GM12892 (cell line): Measurements from ENCODE around the gene CPA1.

Experiments used
- DNase-seq: peaks from one replicate; pipeline ENCODE4 v3.0.0; 2011; ENCODE audit not compliant: insufficient read length
- FAIRE-seq: peaks from 2 replicates; lab custom pipeline; 2011; peaks lifted over from hg19 to GRCh38; lab: Jason Lieb, UNC
- POLR2A ChIP-seq: IDR thresholded peaks from 2 replicates; pipeline ENCODE4 v1.6.1; 2011; ENCODE audit warnings: low read depth, low read length, control low read depth
- POLR2AphosphoS5 ChIP-seq: IDR thresholded peaks from 2 replicates; pipeline ENCODE4 v1.6.1; 2011; ENCODE audit warnings: low read depth, low read length, control low read depth
- TAF1 ChIP-seq: IDR thresholded peaks from 2 replicates; pipeline ENCODE4 v1.6.1; 2011; ENCODE audit warnings: low read depth, mild to moderate bottlenecking, control low read depth, low read length, borderline replicate concordance

Gene CPA1

DNA sequence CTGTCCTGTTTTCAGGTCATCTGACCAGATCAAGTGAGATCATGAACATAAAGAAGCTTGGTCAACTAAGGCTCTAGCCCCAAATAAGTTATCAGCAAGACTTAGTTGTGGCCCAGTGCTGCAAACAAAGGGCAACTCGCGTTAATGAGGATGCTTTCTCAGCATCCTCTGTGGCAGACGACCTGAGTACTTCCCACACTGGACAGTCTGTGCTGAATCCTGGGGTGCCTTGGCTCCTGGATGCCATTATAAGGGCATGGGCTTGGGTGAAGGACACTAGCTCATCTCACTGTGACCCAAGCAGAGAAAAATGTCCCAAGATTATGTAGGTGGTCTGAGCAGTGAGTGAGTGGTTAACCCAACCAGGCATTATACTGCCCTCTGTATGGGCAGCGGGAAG, 21.8 kb upstream of the CPA1 start:
- TF ChIP-seq TAF1 (no peak), POLR2AphosphoS5 (no peak), POLR2A (no peak)
- FAIRE-seq (no peak), DNase-seq (no peak)

DNA sequence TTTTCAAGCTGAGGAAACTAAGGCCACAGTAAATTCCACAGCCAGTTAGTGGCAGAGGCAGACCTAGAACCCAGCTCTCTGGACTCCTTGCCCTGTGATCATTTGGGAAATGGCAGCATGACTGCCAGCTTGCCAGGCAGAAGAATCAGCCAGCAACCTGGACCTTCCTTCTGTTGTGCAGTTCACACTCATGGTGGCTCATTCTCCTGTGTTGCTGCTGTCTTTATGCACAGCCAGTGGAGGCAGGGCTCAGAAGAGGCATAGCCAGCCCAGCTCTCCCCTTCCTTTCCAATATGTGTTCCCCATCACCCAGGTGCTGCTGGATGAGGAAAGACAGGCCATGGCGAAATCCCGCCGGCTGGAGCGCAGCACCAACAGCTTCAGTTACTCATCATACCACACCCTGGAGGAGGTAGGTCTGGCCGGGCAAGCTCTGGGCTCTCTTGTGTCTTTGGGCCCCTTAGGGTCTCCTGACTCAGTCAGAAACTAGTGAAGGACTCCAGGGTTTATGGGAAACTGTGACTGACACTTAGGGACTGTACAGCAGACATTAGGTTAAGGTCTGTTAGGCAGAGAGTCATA, 20.9 kb upstream of the CPA1 start:
- no peak for DNase-seq
- no peak for FAIRE-seq
- TF ChIP-seq POLR2A (no peak), TAF1 (no peak), POLR2AphosphoS5 (no peak)

DNA sequence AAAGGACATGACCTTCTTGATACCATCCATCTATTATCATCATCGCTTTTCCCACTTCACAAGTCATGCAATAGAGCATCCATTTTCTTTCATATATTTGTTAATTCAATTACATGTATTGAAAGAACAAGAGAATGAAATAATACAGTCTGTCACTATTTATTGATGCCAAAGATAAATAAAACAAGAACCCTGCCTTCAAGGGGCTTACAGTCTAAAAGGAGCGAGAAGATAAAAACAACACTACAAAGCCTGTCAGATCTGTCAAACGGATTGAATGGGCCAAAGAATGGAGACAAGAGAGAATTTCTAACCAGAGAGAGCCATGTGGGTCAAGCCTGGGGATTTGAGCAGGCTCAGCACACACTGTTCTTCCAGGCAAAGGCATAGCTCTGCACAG, 19.8 kb upstream of the CPA1 start:
- FAIRE-seq (no peak), DNase-seq (no peak)
- TF ChIP-seq POLR2A, result no peak
- TF ChIP-seq TAF1, result no peak
- no peak for TF ChIP-seq POLR2AphosphoS5

- no peak for FAIRE-seq
- TF ChIP-seq POLR2AphosphoS5 (no peak), TAF1 (no peak), POLR2A (no peak)
- no peak for DNase-seq
Measured at GRCh38 chr7:130361681-130362080, 18.6 kb upstream of the CPA1 start.

DNA sequence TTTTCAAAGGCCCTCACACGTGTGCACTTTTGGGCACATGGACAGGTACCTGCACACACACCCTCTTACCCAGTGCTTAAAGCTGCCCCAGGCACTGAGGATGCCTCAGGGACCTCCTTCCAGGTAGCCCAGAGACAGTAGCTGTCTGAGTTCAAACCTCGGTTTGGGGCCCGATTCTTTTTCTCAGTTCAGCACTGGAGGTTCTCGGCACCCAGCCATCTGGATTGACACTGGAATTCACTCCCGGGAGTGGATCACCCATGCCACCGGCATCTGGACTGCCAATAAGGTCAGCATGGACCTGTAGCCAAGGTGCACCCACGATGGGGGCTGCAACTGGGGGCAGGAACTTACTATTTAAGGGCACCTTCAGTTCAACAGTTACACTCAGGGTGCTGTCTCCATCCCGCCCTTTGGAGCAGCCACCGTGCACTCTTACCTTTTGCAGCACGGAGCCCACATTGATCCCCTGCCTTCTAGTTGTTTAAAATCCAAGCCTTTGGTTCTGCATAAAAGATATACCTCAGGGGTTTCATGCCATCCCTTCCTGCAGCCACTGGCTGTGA, 18.0 kb upstream of the CPA1 start:
- no peak for DNase-seq
- FAIRE-seq, result no peak
- TF ChIP-seq TAF1 (no peak), POLR2A (no peak), POLR2AphosphoS5 (no peak)

GRCh38 chr7:130363026-130363847, 17.1 kb upstream of the CPA1 start:
- TF ChIP-seq TAF1 (no peak), POLR2AphosphoS5 (no peak; the same call in 1 of the 2 replicates), POLR2A (0 out of 2 replicates have a peak, but pooled peaks have one; percentile 22)
- peak; percentile 82 for FAIRE-seq
- DNase-seq, result no peak

DNA sequence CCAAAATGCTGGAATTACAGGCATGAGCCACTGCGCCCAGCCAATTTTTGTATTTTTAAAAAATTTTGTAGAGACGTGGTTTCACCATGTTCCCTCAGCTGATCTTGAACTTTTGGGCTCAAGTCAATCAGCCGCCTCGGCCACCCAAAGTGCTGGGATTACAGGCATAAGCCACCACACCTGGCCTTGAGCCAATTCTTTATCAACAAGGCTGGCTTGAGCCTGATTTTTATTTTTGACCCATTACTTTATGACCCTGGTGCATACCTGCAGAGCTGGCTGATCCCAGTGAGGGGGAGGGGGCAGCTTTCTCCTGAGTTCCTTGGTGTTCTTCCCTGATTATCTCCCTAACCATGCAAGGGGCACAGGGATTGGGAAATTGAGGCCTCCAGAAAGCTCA, 15.8 kb upstream of the CPA1 start:
- TF ChIP-seq TAF1, result no peak
- TF ChIP-seq POLR2A, result no peak
- TF ChIP-seq POLR2AphosphoS5, result no peak
- DNase-seq (no peak), FAIRE-seq (no peak)

DNA sequence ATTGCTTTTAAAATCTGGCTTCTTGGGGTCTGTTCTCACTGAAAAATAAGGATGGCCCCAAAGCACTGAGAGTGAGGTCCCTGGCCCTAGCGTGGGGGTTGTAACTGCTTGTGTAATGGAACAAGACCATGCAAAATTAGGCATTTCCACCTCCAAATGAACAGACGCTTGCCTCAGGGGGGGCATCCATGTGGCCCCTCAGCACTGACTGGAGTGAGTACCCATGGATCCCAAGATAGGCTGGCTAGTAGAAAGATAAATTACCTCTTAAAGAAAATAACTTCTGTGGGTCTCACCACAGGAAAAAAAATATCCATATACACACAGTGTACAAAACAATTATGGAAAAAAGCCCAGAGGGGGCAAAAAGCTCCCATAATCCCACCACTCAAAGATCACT, 15.2 kb upstream of the CPA1 start:
- FAIRE-seq (no peak), DNase-seq (no peak)
- TF ChIP-seq POLR2AphosphoS5 (no peak), POLR2A (no peak), TAF1 (no peak)

DNA sequence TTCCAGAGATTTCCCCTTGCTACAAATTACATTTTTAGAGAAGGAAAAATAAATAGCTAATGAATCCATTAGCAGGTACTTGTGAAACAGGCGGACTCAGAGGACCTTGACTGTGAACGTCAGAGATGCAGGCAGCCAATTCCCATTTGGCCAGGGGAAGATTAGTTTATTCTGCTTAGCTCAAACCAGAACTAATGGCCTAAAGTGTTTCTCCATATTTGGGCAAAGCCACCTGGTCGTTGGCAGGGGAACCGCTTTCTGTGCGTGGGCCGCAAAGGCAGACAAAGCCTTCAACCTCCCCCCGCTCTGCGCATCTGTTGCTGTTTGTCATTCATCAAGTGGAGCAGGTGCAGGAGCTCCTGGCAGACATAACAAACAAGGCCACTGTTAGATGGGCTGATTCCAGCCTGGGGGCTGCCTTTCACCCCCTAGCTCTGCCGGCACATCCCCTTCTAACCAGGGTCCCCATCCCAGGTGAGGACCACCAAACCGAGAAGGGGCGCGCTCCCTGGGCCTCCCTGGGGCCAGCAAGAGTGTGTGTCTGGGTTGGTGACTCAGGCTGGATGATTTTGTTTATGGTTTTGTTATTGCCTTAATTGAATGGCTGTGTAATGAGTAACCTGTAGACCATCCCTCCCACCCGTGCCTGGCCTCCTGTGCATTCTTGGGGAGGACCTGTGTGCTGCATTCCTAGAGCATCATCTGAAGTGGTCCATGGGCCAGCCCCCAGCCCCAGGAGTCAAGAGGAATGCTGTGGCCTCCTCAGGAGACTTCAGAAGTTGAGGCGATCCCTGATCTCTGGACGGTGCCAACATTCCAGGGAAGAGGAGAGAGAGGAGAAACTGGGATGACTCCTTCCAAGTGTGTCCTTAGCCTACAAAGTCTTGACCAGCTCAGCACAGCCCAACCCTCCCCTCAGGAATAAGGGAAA, 14.5 kb upstream of the CPA1 start:
- peak; percentile 65 for DNase-seq
- FAIRE-seq, result peak; percentile 93
- TF ChIP-seq POLR2AphosphoS5, result peak; percentile 77; the same call in 1 of the 2 replicates
- TF ChIP-seq POLR2A, result peak; percentile 74
- no peak for TF ChIP-seq TAF1

- no peak for FAIRE-seq
- TF ChIP-seq POLR2AphosphoS5, result no peak
- no peak; the same call in 1 of the 2 replicates for TF ChIP-seq POLR2A
- no peak for TF ChIP-seq TAF1
- DNase-seq, result no peak
Measured at GRCh38 chr7:130366564-130366963, 13.7 kb upstream of the CPA1 start.
